GM21390 (cell line): ENCODE results near the gene TAS2R50.

Experiments
- ATAC-seq: cut with Tn5 transposase; IDR thresholded peaks from one replicate; pipeline ENCODE4 v1.9.1; 2021; ENCODE audit not compliant: unreplicated experiment

Gene TAS2R50

DNA sequence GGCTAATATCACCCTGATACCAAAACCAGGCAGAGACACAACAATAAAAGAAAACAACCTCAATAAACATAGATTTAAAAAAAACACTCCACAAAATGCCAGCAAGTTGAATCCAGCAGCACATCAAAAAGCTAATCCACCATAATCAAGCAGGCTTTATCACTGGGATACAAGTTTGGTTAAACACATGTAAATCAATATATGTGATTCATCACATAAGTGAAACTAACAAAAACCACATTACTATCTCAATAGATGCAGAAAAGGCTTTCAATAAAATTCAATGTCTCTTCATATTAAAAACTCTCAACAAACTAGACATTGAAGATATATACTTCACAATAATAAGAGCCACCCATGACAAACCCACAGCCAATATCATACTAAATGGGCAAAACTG is 30.6 kb downstream of the TAS2R50 start:
- ATAC-seq: no peak

DNA sequence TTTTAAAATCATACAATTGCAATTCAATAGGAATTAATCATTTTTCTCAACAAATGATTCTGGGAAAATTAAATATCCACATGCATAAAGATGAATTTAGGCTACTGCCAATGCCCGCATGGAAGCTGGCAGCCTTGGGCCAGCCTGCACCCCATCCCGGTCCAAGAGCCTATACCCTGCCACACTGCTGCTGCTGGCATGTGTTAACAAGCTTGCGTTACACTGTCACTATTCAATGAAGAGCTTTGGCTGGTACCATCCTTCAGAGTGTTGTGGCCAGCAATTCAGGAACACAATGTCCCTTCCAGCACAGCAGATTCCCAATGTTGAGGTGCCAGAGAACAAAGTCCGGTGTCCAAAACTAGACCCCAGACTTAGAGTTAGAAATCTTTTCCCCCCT is 34.1 kb downstream of the TAS2R50 start:
- no peak for ATAC-seq

DNA sequence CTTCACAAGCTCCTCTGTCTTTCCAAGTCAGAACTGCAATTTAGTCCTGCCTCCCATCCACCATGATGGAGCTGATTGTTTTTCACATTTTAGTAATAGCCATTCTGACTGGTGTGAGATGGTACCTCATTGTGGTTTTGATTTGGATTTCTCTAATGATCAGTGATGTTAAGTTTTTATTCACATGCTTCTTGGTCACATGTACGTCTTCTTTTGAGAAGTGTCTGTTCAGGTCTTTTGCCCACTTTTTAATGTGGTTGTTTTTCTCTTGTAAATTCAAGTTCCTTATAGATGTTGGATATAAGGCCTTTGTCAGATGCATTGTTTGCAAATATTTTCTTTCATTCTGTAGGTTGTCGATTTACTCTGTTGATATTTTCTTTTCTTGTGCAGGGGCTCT is 43.5 kb downstream of the TAS2R50 start:
- ATAC-seq: no peak

DNA sequence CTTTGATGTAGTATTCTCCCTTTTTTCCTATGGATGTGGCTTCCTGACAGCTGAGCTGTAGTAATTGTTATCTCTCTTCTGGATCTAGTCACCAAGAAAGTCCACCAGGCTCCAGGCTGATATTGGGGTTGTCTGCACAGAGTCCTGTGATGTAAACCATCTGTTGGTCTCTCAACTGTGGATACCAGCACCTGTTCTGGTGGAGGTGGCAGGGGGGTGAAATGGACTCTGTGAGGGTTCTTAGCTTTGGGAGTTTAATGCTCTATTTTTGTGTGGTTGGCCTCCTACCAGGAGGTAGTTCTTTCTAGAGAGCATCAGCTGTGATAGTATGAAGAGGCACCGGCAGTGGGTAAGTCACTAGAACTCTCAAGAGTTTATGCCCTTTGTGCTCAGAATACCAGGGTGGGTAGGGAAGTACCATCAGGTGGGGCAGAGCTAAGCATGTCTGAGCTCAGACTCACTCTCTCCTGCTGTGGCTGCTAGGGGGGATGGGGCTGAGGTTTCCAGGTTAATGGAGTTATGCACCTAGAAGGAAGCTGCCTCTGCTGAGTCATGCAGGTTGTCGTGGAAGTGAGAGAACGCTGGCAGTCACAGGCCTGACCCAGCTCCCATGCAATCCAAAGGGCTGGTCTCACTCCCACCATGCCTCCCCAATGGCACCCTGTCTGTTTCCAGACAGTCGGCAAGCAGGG is 44.6 kb downstream of the TAS2R50 start:
- no peak for ATAC-seq

DNA sequence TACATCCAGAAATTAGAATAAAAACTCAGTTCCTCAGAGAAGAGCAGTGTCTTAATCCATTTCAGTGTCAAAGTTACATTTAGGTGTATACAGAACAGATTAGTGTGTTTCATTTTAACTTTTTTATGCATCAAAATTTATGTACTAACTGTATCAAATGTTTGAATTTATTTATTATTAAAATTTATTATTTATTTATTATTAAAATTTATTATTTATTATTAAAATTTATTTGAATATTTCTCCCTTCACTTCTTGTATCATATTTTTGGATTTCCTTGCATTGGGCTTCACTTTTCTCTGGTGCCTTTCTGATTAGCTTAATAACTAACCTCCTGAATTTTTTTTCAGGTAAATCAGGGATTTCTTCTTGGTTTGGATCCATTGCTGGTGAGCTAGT is 45.3 kb downstream of the TAS2R50 start:
- no peak for ATAC-seq

DNA sequence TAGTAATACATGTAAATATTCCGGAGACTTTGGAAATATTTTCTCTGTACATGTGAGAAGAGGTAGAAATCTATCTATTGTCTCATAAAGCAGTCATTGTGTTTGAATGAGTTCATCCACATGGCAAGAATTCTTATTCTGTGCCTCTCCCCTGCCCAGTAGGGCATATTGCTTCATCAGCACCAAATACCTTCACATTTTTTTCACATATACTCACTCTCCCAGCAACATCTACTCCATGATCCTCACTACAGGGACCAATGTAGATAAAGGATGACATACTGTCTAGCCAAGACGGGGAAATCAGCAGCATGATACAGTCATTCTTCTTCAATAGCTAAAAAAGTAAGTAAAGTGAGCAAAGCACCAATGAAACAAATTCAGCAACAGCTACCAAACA is 46.3 kb downstream of the TAS2R50 start:
- no peak for ATAC-seq

DNA sequence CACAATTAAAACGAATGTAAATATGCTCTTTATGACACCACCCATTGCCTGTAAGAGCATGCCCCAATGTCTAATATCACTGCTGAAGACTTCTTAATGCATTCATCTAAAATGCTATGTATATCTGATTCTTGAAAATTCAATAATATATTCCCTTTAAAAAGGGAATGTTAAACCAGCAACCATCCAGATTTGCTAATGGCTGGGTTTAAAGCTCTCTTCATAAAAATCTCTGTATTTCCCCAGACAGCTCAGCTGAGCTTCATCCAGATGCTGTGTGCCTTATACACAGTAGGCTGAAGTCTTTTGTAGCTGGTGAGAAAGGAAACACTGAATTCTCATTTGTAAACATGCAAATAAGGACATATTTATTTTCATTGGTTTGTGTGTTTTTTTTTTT is 47.5 kb downstream of the TAS2R50 start, which contains the start of gene TAS2R14:
TSS of gene TAS2R14 (minus strand) at position 101 of the 400 bp plus-strand sequence. CDS start at position 45, 56 bp downstream.
- no peak for ATAC-seq

DNA sequence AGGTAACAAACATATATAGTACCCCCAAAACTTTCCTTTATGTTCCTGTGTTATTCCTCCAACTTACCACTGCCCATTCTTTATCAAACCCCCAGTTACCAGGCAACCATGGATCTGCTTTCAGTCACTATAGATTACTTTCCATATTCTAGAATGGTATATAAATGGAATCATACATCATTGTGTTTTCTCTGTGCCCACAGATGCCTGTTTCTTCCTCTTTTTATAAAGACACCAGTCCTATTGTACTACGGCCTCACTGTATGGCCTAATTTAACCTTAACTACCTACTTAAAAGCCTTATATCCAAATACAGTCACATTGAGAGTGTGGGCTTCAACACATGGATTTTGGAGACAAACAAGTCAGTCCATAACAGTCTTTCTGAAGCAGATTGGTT is 50.2 kb downstream of the TAS2R50 start:
- ATAC-seq: no peak
